ENCODE measurements around the gene ZNF189. TPM values are rescaled to one million over a fixed set of nuclear protein-coding genes. Genes with fewer than 3 reads are reported as not detected.

ZNF189 gene
- total RNA-seq, 1 experiment from 2014 or later: 15.8 TPM

DNA sequence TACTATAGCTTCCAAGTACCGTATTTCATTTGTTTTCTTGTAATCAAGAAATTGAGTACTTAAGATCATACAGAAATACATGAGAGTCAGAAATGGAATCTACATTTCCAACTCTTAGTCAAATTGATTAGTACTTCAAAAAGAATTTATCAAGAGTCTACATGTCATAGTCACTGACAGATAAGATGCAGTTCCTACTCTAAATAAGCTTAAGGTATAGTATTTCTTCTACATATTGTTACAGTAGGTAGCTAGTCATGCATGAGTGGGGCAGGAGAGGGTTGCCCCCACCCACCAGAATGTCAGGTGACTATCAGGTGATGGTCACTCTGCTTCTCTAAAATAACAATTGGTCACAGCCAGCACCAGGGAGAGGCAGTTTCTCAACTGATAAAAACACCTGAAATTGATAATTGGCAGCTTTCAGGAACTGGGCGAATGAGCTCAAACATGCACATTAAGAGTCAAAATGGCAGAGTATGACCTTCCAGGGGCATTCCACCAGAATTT lies 16.8 kb upstream of the ZNF189 start:
- H2BK20ac ChIP-seq (ENCODE audit: low read depth, low read length, poor library complexity, severe bottlenecking): no peak overlapping the region
- no peak overlapping the region for H3K27ac Mint-ChIP-seq
- no peak overlapping the region for H2BK15ac ChIP-seq (ENCODE audit: low read depth, low read length)
- no peak overlapping the region for H4K5ac ChIP-seq (ENCODE audit: insufficient read length, low read depth, low read length)
- peaks cover 22 to 48% (median 22%) of the 10 kb centered on the region in 3 experiments for H3K36me3 Mint-ChIP-seq (ENCODE audit: insufficient read depth in 1 of 3, low read depth in 3 of 3)
- H3K79me1 ChIP-seq (ENCODE audit: insufficient read depth, low read depth, low read length, poor library complexity, severe bottlenecking): no peaks in the 10 kb centered on the region
- H2BK120ac ChIP-seq (ENCODE audit: low read depth, low read length, poor library complexity, severe bottlenecking): no peak overlapping the region
- no peak overlapping the region for H3K9ac ChIP-seq (ENCODE audit: extremely low read depth, insufficient read length, low read length)
- whole genome bisulfite sequencing (ENCODE audit: extremely low coverage, insufficient read length, low lambda C conversion rate): no CpG with 5 or more reads among the region's 2 CpGs
- no peak overlapping the region for H4K8ac ChIP-seq (replicated peaks; ENCODE audit: insufficient read length, low read depth, low read length)
- H3K4ac ChIP-seq (ENCODE audit: low read depth, low read length): no peak overlapping the region
- no peak overlapping the region for H2BK5ac ChIP-seq (ENCODE audit: insufficient read length, low read length)
- peaks cover 32 to 33% of the 10 kb centered on the region in 2 experiments for H3K9me3 Mint-ChIP-seq
- H2AK5ac ChIP-seq (ENCODE audit: insufficient read length, low read length): no peak overlapping the region
- no peak overlapping the region for H3K4me3 Mint-ChIP-seq
- H3K27me3 Mint-ChIP-seq (ENCODE audit: low read depth): no peaks in the 10 kb centered on the region; the same call in 1 of the 2 replicates
- H3K23me2 ChIP-seq (ENCODE audit: insufficient read length, low read depth, low read length, poor library complexity, severe bottlenecking): no peaks in the 10 kb centered on the region
- H3K4me2 ChIP-seq (ENCODE audit: insufficient read depth, insufficient read length, low read length): no peak overlapping the region
- no peak for DNase-seq
- no peak overlapping the region for H2BK12ac ChIP-seq (ENCODE audit: insufficient read length, low read depth, low read length)
- H3K4me1 ChIP-seq (ENCODE audit: insufficient read depth, low read length): 0 out of 2 replicates have a peak, but pooled peaks cover 3% of the 10 kb centered on the region
- no peak overlapping the region for H3T11ph ChIP-seq (ENCODE audit: low read length)
- no peak overlapping the region for H3K23ac ChIP-seq (ENCODE audit: insufficient read length, low read depth, low read length)
- H3K56ac ChIP-seq (ENCODE audit: insufficient read length, low read depth, low read length): no peak overlapping the region
- no peak overlapping the region for H2AFZ ChIP-seq (ENCODE audit: low read length)
- no peak overlapping the region for H3K27ac ChIP-seq (ENCODE audit: insufficient read length, low read depth, low read length)
- no peak overlapping the region for H3K18ac ChIP-seq (ENCODE audit: insufficient read length, low read depth, low read length)
- no peak overlapping the region for H3K14ac ChIP-seq (ENCODE audit: insufficient read depth, low read length)
- H3K27me3 ChIP-seq (ENCODE audit: insufficient read depth, low read length): no peaks in the 10 kb centered on the region
- no peaks in the 10 kb centered on the region for H3K9me3 ChIP-seq (ENCODE audit: control insufficient read depth, low read depth, low read length)
- H4K91ac ChIP-seq (ENCODE audit: insufficient read length, low read depth, low read length): no peak overlapping the region
- H3K4me1 Mint-ChIP-seq: peaks cover 18 to 21% of the 10 kb centered on the region in 2 experiments
- no peak for TF ChIP-seq CTCF (conservative IDR thresholded peaks at IDR 0.05)
- no peaks in the 10 kb centered on the region for H4K20me1 ChIP-seq (ENCODE audit: control insufficient read depth, insufficient read depth, insufficient read length)
- no peaks in the 10 kb centered on the region for H3K79me2 ChIP-seq (ENCODE audit: insufficient read depth, low read length)
